Adrenal gland (tissue), 12 donors: ENCODE data around the gene MC5R. TPM values are rescaled to one million over a fixed set of nuclear protein-coding genes. Genes with fewer than 3 reads are reported as not detected.

Source experiments
- DNase-seq, 7 donors: peaks; one replicate each; pipeline ENCODE4 v3.0.0-alpha.2; 2019 to 2020
- H3K27ac ChIP-seq, 5 donors: fragments of 200-600 bp; sonication (generic) in 4 of 5; 1 replicate in 3 of 5; 2 replicates in 2 of 5; pipeline versions ENCODE4 v1.5.1 to v1.8.0; 2016 to 2020; ENCODE audit warnings: mild to moderate bottlenecking in 1 of 5
- H3K27me3 ChIP-seq: fragments of 200-600 bp; 2 replicates; pipeline ENCODE4 v1.8.0; 2021
- H3K36me3 ChIP-seq, 2 donors: fragments of 200-600 bp; replicated peaks in 1 of 2; 1 replicate in 1 of 2; 2 replicates in 1 of 2; pipeline versions ENCODE4 v1.5.1 to v1.8.0; 2018 to 2022
- H3K4me1 ChIP-seq, 2 donors: fragments of 200-600 bp; replicated peaks in 1 of 2; 1 replicate in 1 of 2; 2 replicates in 1 of 2; pipeline versions ENCODE4 v1.5.1 to v1.8.0; 2018 to 2021
- H3K4me3 ChIP-seq, 4 donors: fragments of 200-600 bp; sonication (generic) in 3 of 4; one replicate each; pipeline ENCODE4 v1.5.1; 2016 to 2018
- H3K9me3 ChIP-seq, 3 donors: fragments of 200-600 bp; sonication (generic) in 1 of 3; replicated peaks in 1 of 3; 1 replicate in 2 of 3; 2 replicates in 1 of 3; pipeline versions ENCODE4 v1.5.1 to v1.8.0; 2016 to 2021
- CTCF ChIP-seq, 6 experiments: fragments of 450-650 bp in 4 of 6; fragments of 200-600 bp in 2 of 6; sonication (generic) in 1 of 6; IDR thresholded peaks; 1 replicate in 5 of 6; 2 replicates in 1 of 6; pipeline versions ENCODE4 v1.5.1 to v1.8.0; 2016 to 2021; ENCODE audit warnings: antibody characterized with exemption in 6 of 6, mild to moderate bottlenecking in 2 of 6, moderate library complexity in 1 of 6
- POLR2A ChIP-seq, 2 donors: fragments of 450-650 bp; IDR thresholded peaks; one replicate each; pipeline ENCODE4 v1.6.1; 2017; ENCODE audit warnings: antibody characterized with exemption in 2 of 2, mild to moderate bottlenecking in 2 of 2, moderate library complexity in 1 of 2
- WGBS, 4 donors: extraction: QIAGEN DNeasy Blood & Tissue Kit in 2 of 4; methylation state at CpG; one replicate each; pipeline versions ENCODE4 v1.1.5 to v1.1.7; 2013 to 2017; 5-methylcytosine and 5-hydroxymethylcytosine counted together
- intact Hi-C, 2 donors: fragments of 100-400 bp; cut with DNase I; formaldehyde crosslinking; loops; one replicate each; pipeline versions ENCODE4 v1.14.1 to v1.15.0; 2022 to 2023
- polyA plus RNA-seq, 3 donors: library from polyadenylated mRNA; stranded (reverse); fragments of 200-250 nt in 2 of 3; fragments of 350-450 nt in 1 of 3; fragmentation: Illumina TruSeq in 1 of 3; extraction: RNeasy Lipid Tissue Mini Kit (QIAGEN cat#74804) in 1 of 3; gene quantifications; one replicate each; pipeline ENCODE4 v1.2.3, GENCODE V29; 2013 to 2014
- total RNA-seq, 9 donors: library from RNA; depleted of rRNA in 4 of 9; stranded (reverse); fragments of >200 nt in 4 of 9; fragments of 120-200 nt in 1 of 9; fragmentation: NEBNext Ultra II Directional in 1 of 9; extraction: Animal tissue kit (Norgen Biotek cat#: 25700) in 1 of 9; gene quantifications; one replicate each; pipeline versions ENCODE4 v1.1.0 to v1.2.4, GENCODE V29; 2013 to 2023
- donor health status: healthy with polysubstance abuse.
- donor health status: Bipolar disorder and iron deficiency.
- donor health status: DM: yes; HTN: yes; CAD: no.
- donor health status: DM: no; HTN: no; CAD: no.
- donor health status: DM: no; HTN: no; CAD: no.
- donor health status: DM: yes; HTN: yes; CAD: no.

The MC5R gene
- total and polyA plus RNA-seq, 12 donors, result 0.06 to 0.32 (median 0.18) TPM; not detected in 7

GRCh38 chr18:13809531-13810255 is 14.3 kb upstream of the MC5R start:
- no peak for DNase-seq
- Histone ChIP-seq H3K27me3 (peaks cover 4% of the 10 kb centered on the region), H3K27ac (no peak overlapping the region), H3K36me3 (no peaks in the 10 kb centered on the region), H3K9me3 (no peaks in the 10 kb centered on the region), H3K4me1 (no peaks in the 10 kb centered on the region), H3K4me3 (no peak overlapping the region)
- no peak for TF ChIP-seq CTCF (IDR thresholded peaks at IDR 0.05)
- no peak for TF ChIP-seq POLR2A (IDR thresholded peaks at IDR 0.05)
- 39 to 60% (median 47%) methylated on average over 5 of the region's 5 CpGs for WGBS, 4 donors
- intact Hi-C loops, result no loop called here

GRCh38 chr18:13810950-13811485 is 12.9 kb upstream of the MC5R start:
- intact Hi-C loops, result no loop called here
- TF ChIP-seq POLR2A (IDR thresholded peaks at IDR 0.05) (no peak), CTCF (IDR thresholded peaks at IDR 0.05) (no peak)
- no peak for DNase-seq

GRCh38 chr18:13811993-13812392 is 12.0 kb upstream of the MC5R start:
- H3K27me3 ChIP-seq, result no peaks in the 10 kb centered on the region
- 43 to 50% (median 47%) methylated on average over 6 of the region's 6 CpGs for WGBS, 4 donors
- no peak overlapping the region for H3K27ac ChIP-seq
- no peaks in the 10 kb centered on the region for H3K4me1 ChIP-seq
- intact Hi-C loops, result no loop called here
- no peak overlapping the region for H3K4me3 ChIP-seq
- H3K36me3 ChIP-seq, result no peaks in the 10 kb centered on the region
- TF ChIP-seq POLR2A (IDR thresholded peaks at IDR 0.05) (no peak), CTCF (IDR thresholded peaks at IDR 0.05) (peak in 1 of 6 experiments; percentile 10)
- no peaks in the 10 kb centered on the region for H3K9me3 ChIP-seq
- no peak for DNase-seq

More at GRCh38 chr18:13810950-13811485, 12.9 kb upstream of the MC5R start:
- no peaks in the 10 kb centered on the region for H3K36me3 ChIP-seq
- no peaks in the 10 kb centered on the region for H3K9me3 ChIP-seq
- no peaks in the 10 kb centered on the region for H3K27me3 ChIP-seq
- no peaks in the 10 kb centered on the region for H3K4me1 ChIP-seq
- no peak overlapping the region for H3K4me3 ChIP-seq
- 50 to 55% (median 52%) methylated on average over 10 of the region's 10 CpGs for WGBS, 4 donors
- H3K27ac ChIP-seq, result no peak overlapping the region

GRCh38 chr18:13813271-13813849 is 10.6 kb upstream of the MC5R start:
- Histone ChIP-seq H3K36me3 (no peaks in the 10 kb centered on the region), H3K4me1 (no peaks in the 10 kb centered on the region), H3K27ac (no peak overlapping the region), H3K9me3 (no peaks in the 10 kb centered on the region), H3K27me3 (no peaks in the 10 kb centered on the region), H3K4me3 (no peak overlapping the region)
- DNase-seq, result peak; percentile 45 to 88 (median 69)
- TF ChIP-seq CTCF (IDR thresholded peaks at IDR 0.05) (peak; percentile 63 to 86 (median 78)), POLR2A (IDR thresholded peaks at IDR 0.05) (no peak)
- intact Hi-C loops, result no loop called here
- WGBS, 4 donors, result 17 to 29% (median 26%) methylated on average over 4 of the region's 4 CpGs
